ENCODE measurements around the gene CRPPA.
"Not testable (repeated sequence)": the region's sequence is repeated elsewhere in the genome, so short reads cannot be mapped to it uniquely, and the experiment has no call there.

CRPPA gene

GRCh38 chr7:16397501-16398145, 23.7 kb downstream of the CRPPA start:
- no peak for DNase-seq (ENCODE audit: low spot score)

GRCh38 chr7:16396766-16397500, 24.4 kb downstream of the CRPPA start:
- DNase-seq (ENCODE audit: low spot score): no peak

DNA sequence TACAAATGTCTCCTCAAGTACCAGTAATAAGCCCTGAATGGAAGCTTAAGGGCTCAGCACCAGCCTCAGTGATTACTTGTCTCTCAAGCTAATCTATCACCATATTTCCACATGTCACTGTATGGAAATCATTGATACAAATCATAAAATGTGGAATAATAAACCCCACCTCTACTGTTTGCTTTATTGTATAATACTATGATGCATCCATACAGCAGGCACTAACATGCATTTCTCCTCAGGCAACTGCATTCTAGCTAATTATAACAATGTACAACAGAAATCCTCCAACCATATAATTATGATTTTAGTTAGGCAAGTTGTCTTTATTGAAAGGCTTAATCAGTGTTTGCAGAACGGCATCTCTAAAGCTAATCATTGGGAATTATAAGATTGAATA, 26.2 kb downstream of the CRPPA start:
- DNase-seq (ENCODE audit: low spot score): no peak

DNA sequence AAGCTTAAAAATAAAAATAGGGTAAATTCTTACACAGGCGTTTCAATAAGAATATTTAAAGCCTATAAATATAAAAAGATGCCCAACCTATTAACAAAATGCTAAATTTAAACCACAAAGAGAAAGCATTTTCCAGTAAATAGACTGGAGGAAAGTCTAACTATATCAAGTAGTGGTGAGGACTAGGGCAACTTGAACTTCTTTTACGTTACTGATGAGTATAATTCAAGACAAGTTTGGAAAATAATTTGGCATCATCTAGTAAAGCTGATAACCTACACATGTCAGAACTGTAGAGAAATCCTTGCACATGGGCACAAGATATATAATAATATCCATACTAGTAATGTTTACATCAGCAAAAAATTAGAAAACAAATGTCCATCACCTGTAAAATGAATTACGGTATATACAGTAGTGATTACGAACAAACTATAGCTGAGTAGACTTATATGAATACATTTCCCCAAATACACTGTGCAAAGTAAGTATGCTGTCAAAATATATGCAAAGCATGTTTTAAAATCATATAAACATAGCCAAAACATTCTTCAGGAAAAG, 27.4 kb downstream of the CRPPA start:
- DNase-seq (ENCODE audit: low spot score): no peak

- DNase-seq (ENCODE audit: low spot score): no peak
Observed at GRCh38 chr7:16392990-16393523, 28.3 kb downstream of the CRPPA start.

- not testable (repeated sequence) for DNase-seq (ENCODE audit: low spot score)
Observed at GRCh38 chr7:16383786-16384185, 37.6 kb downstream of the CRPPA start.

DNA sequence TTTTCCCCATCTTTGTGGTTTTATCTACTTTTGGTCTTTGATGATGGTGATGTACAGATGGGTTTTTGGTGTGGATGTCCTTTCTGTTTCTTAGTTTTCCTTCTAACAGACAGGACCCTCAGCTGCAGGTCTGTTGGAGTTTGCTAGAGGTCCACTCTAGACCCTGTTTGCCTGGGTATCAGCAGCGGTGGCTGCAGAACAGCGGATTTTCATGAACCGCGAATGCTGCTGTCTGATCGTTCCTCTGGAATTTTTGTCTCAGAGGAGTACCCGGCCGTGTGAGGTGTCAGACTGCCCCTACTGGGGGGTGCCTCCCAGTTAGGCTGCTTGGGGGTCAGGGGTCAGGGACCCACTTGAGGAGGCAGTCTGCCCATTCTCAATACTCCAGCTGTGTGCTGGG, 38.2 kb downstream of the CRPPA start:
- DNase-seq (ENCODE audit: low spot score): not testable (repeated sequence)

Data from kidney capillary endothelial cell (primary cell).